ENCODE results near the gene SFR1.

Gene SFR1

GRCh38 chr10:104121485-104122224, at the start of gene SFR1:
Gene SFR1 (plus strand): TSS chr10:104122171. CDS start chr10:104122184, 13 bp downstream.
- DNase-seq (ENCODE audit: low read depth) = peak; percentile 96

- peak; percentile 81 for DNase-seq (ENCODE audit: low read depth)
These were observed 49.2 kb upstream of the SFR1 start for GRCh38 chr10:104072786-104073185.

- DNase-seq (ENCODE audit: low read depth) = no peak
These were observed 47.5 kb upstream of the SFR1 start for GRCh38 chr10:104074505-104074904.

- DNase-seq (ENCODE audit: low read depth) = no peak
These were observed 45.2 kb upstream of the SFR1 start for GRCh38 chr10:104076743-104077160.

GRCh38 chr10:104077247-104077646, 44.7 kb upstream of the SFR1 start:
- no peak for DNase-seq (ENCODE audit: low read depth)

GRCh38 chr10:104077663-104078151, 44.3 kb upstream of the SFR1 start:
- DNase-seq (ENCODE audit: low read depth) = no peak

- DNase-seq (ENCODE audit: low read depth) = peak; percentile 37
These were observed 41.2 kb upstream of the SFR1 start for GRCh38 chr10:104080762-104081161.

GRCh38 chr10:104081998-104082397, 40.0 kb upstream of the SFR1 start:
- no peak for DNase-seq (ENCODE audit: low read depth)

- no peak for DNase-seq (ENCODE audit: low read depth)
These were observed 37.4 kb upstream of the SFR1 start for GRCh38 chr10:104084482-104085142.

- no peak for DNase-seq (ENCODE audit: low read depth)
These were observed 36.1 kb upstream of the SFR1 start, which contains the start of gene COL17A1 for GRCh38 chr10:104085801-104086400. Gene COL17A1 (minus strand): TSS chr10:104085880. CDS start chr10:104080673, 5,207 bp downstream.

GRCh38 chr10:104088239-104088638, 33.7 kb upstream of the SFR1 start:
- no peak for DNase-seq (ENCODE audit: low read depth)

GRCh38 chr10:104089621-104090020, 32.4 kb upstream of the SFR1 start:
- no peak for DNase-seq (ENCODE audit: low read depth)

- DNase-seq (ENCODE audit: low read depth) = peak; percentile 34
These were observed 31.4 kb upstream of the SFR1 start for GRCh38 chr10:104090611-104091010.

GRCh38 chr10:104092749-104093148, 29.2 kb upstream of the SFR1 start:
- no peak for DNase-seq (ENCODE audit: low read depth)

GRCh38 chr10:104096692-104097091, 25.3 kb upstream of the SFR1 start:
- DNase-seq (ENCODE audit: low read depth) = no peak

- DNase-seq (ENCODE audit: low read depth) = peak; percentile 90
These were observed 23.5 kb upstream of the SFR1 start for GRCh38 chr10:104098358-104098925.

- DNase-seq (ENCODE audit: low read depth) = peak; percentile 29
These were observed 22.7 kb upstream of the SFR1 start for GRCh38 chr10:104099269-104099668.

- DNase-seq (ENCODE audit: low read depth) = peak; percentile 21
These were observed 22.0 kb upstream of the SFR1 start for GRCh38 chr10:104099941-104100340.

- no peak for DNase-seq (ENCODE audit: low read depth)
These were observed 21.2 kb upstream of the SFR1 start for GRCh38 chr10:104100795-104101194.

- DNase-seq (ENCODE audit: low read depth) = no peak
These were observed 20.1 kb upstream of the SFR1 start for GRCh38 chr10:104101902-104102301.

- no peak for DNase-seq (ENCODE audit: low read depth)
These were observed 18.0 kb upstream of the SFR1 start for GRCh38 chr10:104103956-104104355.

GRCh38 chr10:104104418-104104817, 17.6 kb upstream of the SFR1 start:
- DNase-seq (ENCODE audit: low read depth) = no peak

- no peak for DNase-seq (ENCODE audit: low read depth)
These were observed 17.0 kb upstream of the SFR1 start for GRCh38 chr10:104104926-104105325.

Data from amniotic epithelial cell (primary cell).